ENCODE measurements around the gene NACAD.
"Not testable (repeated sequence)": the region's sequence is repeated elsewhere in the genome, so short reads cannot be mapped to it uniquely, and the experiment has no call there.

NACAD gene

GRCh38 chr7:45117582-45117981 is 28.8 kb upstream of the NACAD start:
- no peak for DNase-seq (ENCODE audit: low read depth in 2 of 2)

GRCh38 chr7:45116048-45116447 is 27.3 kb upstream of the NACAD start:
- DNase-seq (ENCODE audit: low read depth in 2 of 2), result no peak
- no peak overlapping the region for H3K4me3 ChIP-seq (replicated peaks in 1 of 2; ENCODE audit: low read depth in 2 of 2, low read length in 2 of 2)
- no peak for TF ChIP-seq CTCF (IDR thresholded peaks at IDR 0.05; ENCODE audit: low read depth, low read length)

More at GRCh38 chr7:45117582-45117981, 28.8 kb upstream of the NACAD start:
- TF ChIP-seq CTCF (IDR thresholded peaks at IDR 0.05; ENCODE audit: low read depth, low read length), result no peak
- H3K4me3 ChIP-seq (replicated peaks in 1 of 2; ENCODE audit: low read depth in 2 of 2, low read length in 2 of 2), result no peak overlapping the region

- H3K4me3 ChIP-seq (replicated peaks in 1 of 2; ENCODE audit: low read depth in 2 of 2, low read length in 2 of 2), result no peak overlapping the region
- no peak for DNase-seq (ENCODE audit: low read depth in 2 of 2)
- no peak for TF ChIP-seq CTCF (IDR thresholded peaks at IDR 0.05; ENCODE audit: low read depth, low read length)
Measured at GRCh38 chr7:45114926-45115325, 26.2 kb upstream of the NACAD start.

- DNase-seq (ENCODE audit: low read depth in 2 of 2); H3K4me3 ChIP-seq (replicated peaks in 1 of 2; ENCODE audit: low read depth in 2 of 2, low read length in 2 of 2): not testable (repeated sequence)
Measured at GRCh38 chr7:45114257-45114656, 25.5 kb upstream of the NACAD start.

GRCh38 chr7:45112648-45113047 is 23.9 kb upstream of the NACAD start:
- no peak for TF ChIP-seq CTCF (IDR thresholded peaks at IDR 0.05; ENCODE audit: low read depth, low read length)
- peak overlapping the region in 1 of 2 donors; percentile 77 for H3K4me3 ChIP-seq (replicated peaks in 1 of 2; ENCODE audit: low read depth in 2 of 2, low read length in 2 of 2)
- DNase-seq (ENCODE audit: low read depth in 2 of 2), result no peak

GRCh38 chr7:45111298-45112223 is 22.8 kb upstream of the NACAD start, which contains the start of gene TBRG4:
TBRG4 (minus strand) TSS chr7:45111697; CDS start chr7:45109237, 2,460 bp downstream.
- TF ChIP-seq CTCF (IDR thresholded peaks at IDR 0.05; ENCODE audit: low read depth, low read length), result peak; percentile 25
- H3K4me3 ChIP-seq (replicated peaks in 1 of 2; ENCODE audit: low read depth in 2 of 2, low read length in 2 of 2), result peak within 1 kb of the TSS; percentile 77 to 91
- peak; percentile 94 for DNase-seq (ENCODE audit: low read depth in 2 of 2)

- H3K4me3 ChIP-seq (replicated peaks in 1 of 2; ENCODE audit: low read depth in 2 of 2, low read length in 2 of 2), result no peak overlapping the region
- no peak for DNase-seq (ENCODE audit: low read depth in 2 of 2)
- TF ChIP-seq CTCF (IDR thresholded peaks at IDR 0.05; ENCODE audit: low read depth, low read length), result no peak
Measured at GRCh38 chr7:45108863-45109262, 20.1 kb upstream of the NACAD start.
